HG03064 (cell line): ENCODE results near the gene ZNF394.
"Not testable (repeated sequence)": the region's sequence is repeated elsewhere in the genome, so short reads cannot be mapped to it uniquely, and the experiment has no call there.

Experiments used
- ATAC-seq: cut with Tn5 transposase; IDR thresholded peaks from one replicate; pipeline ENCODE4 v1.9.1; 2021; ENCODE audit warnings: low read depth; ENCODE audit not compliant: unreplicated experiment

ZNF394 gene

GRCh38 chr7:99499721-99500636 is at the start of gene ZNF394:
ZNF394 (minus strand) TSS chr7:99500281; CDS start chr7:99500093, 188 bp downstream.
- peak; percentile 51 for ATAC-seq

- ATAC-seq: not testable (repeated sequence)
These were observed 49.5 kb upstream of the ZNF394 start for GRCh38 chr7:99549545-99549944.

GRCh38 chr7:99545308-99545707 is 45.2 kb upstream of the ZNF394 start:
- not testable (repeated sequence) for ATAC-seq

- no peak for ATAC-seq
These were observed 43.8 kb upstream of the ZNF394 start for GRCh38 chr7:99543916-99544315.

- no peak for ATAC-seq
These were observed 43.1 kb upstream of the ZNF394 start for GRCh38 chr7:99543081-99543671.

GRCh38 chr7:99541212-99541611 is 41.1 kb upstream of the ZNF394 start:
- no peak for ATAC-seq

- ATAC-seq: no peak
These were observed 40.5 kb upstream of the ZNF394 start for GRCh38 chr7:99540542-99540941.

- no peak for ATAC-seq
These were observed 39.2 kb upstream of the ZNF394 start for GRCh38 chr7:99539213-99539811.

GRCh38 chr7:99535667-99536066 is 35.6 kb upstream of the ZNF394 start:
- no peak for ATAC-seq

- ATAC-seq: no peak
These were observed 31.3 kb upstream of the ZNF394 start for GRCh38 chr7:99531354-99531765.

- no peak for ATAC-seq
These were observed 25.8 kb upstream of the ZNF394 start for GRCh38 chr7:99525713-99526440.

- ATAC-seq: no peak
These were observed 21.3 kb upstream of the ZNF394 start for GRCh38 chr7:99521399-99521798.

- ATAC-seq: no peak
These were observed 14.0 kb upstream of the ZNF394 start for GRCh38 chr7:99514050-99514449.

- no peak for ATAC-seq
These were observed 5.2 kb upstream of the ZNF394 start for GRCh38 chr7:99505324-99505662.

GRCh38 chr7:99504603-99505323 is 4.7 kb upstream of the ZNF394 start, which contains the start of gene ZKSCAN5:
ZKSCAN5 (plus strand) TSS chr7:99504662; CDS start chr7:99506045, 1,383 bp downstream.
- ATAC-seq: peak; percentile 75

- ATAC-seq: no peak
These were observed 4.2 kb upstream of the ZNF394 start for GRCh38 chr7:99504281-99504602.

- not testable (repeated sequence) for ATAC-seq
These were observed 1.2 kb upstream of the ZNF394 start for GRCh38 chr7:99501236-99501635.

GRCh38 chr7:99500637-99501009 is 542 bp upstream of the ZNF394 start:
- ATAC-seq: no peak

- ATAC-seq: no peak
These were observed 735 bp downstream of the ZNF394 start for GRCh38 chr7:99499371-99499720.

GRCh38 chr7:99498546-99498944 is 1.5 kb downstream of the ZNF394 start:
- no peak for ATAC-seq
